ENCODE results near the gene HSD17B3. TPM values are rescaled to one million over a fixed set of nuclear protein-coding genes. Genes with fewer than 3 reads are reported as not detected.

Gene HSD17B3
- total and polyA plus RNA-seq, 10 of the 15 experiments (the other 5 are each of a cell fraction or from before 2014, with no cell fraction given) = not detected

GRCh38 chr9:96299823-96300222, 2.2 kb downstream of the HSD17B3 start:
- POLR2A ChIA-PET = no interaction called here
- Histone ChIP-seq H3K9me3 (replicated peaks; ENCODE audit: control insufficient read depth, insufficient read depth, low read length) (no peaks in the 10 kb centered on the region), H3K4me3 (no peak overlapping the region), H3K4me2 (ENCODE audit: control insufficient read depth, insufficient read depth) (no peak overlapping the region), H3K27me3 (replicated peaks in 1 of 2; ENCODE audit: control insufficient read depth in 2 of 2, insufficient read depth in 2 of 2, low read length in 1 of 2) (no peaks in the 10 kb centered on the region; a peak in 1 of 4 replicates), H3K79me2 (ENCODE audit: control insufficient read depth, insufficient read depth, low read length) (no peaks in the 10 kb centered on the region), H3K36me3 (ENCODE audit: control insufficient read depth in 2 of 2, insufficient read depth in 2 of 2, low read length in 1 of 2) (no peaks in the 10 kb centered on the region), H4K20me1 (ENCODE audit: control insufficient read depth, insufficient read depth) (no peaks in the 10 kb centered on the region), H3K27ac (ENCODE audit: control insufficient read depth, insufficient read depth) (no peak overlapping the region), H3K9ac (ENCODE audit: control insufficient read depth, insufficient read depth, low read length) (no peak overlapping the region), H2AFZ (ENCODE audit: control insufficient read depth, low read depth, low read length) (no peak overlapping the region), H3K4me1 (ENCODE audit: control insufficient read depth, insufficient read depth, low read length) (no peaks in the 10 kb centered on the region)
- DNase-seq (ENCODE audit: low read depth, low spot score) (no peak), ATAC-seq (no peak), FAIRE-seq (no peak)
- intact Hi-C loops (cut with micrococcal nuclease; ENCODE audit: unreplicated experiment) (no loop called here), in situ Hi-C loops (cut with MboI) (no loop called here)
- CTCF ChIA-PET = interaction anchor here (1.3 kb wide), 1 partner anchor 63 kb away, joined by 5 read pairs; no protein-coding TSS in a partner anchor
- SMC1A ChIA-PET (ENCODE audit: uncharacterized antibody, unreplicated experiment) = no interaction called here
- WGBS (ENCODE audit: insufficient coverage, insufficient replicate concordance, low lambda C conversion rate, missing lambda C conversion rate) = 24% methylated on average over 4 of the region's 4 CpGs
- no peak for TF ChIP-seq RUNX3 (IDR thresholded peaks at IDR 0.05; ENCODE audit: low read length)
- no peak for TF ChIP-seq FOXK2 (IDR thresholded peaks at IDR 0.05)
- no peak for TF ChIP-seq HDAC6 (IDR thresholded peaks at IDR 0.05; ENCODE audit: unreplicated experiment)
- no peak for TF ChIP-seq CREB1 (IDR thresholded peaks at IDR 0.05; ENCODE audit: low read depth)
- no peak for TF ChIP-seq SREBF1 (IDR thresholded peaks at IDR 0.05; ENCODE audit: low read length)
- TF ChIP-seq ELK1 (IDR thresholded peaks at IDR 0.05; ENCODE audit: low read depth, low read length) = no peak
- TF ChIP-seq CBX5 (IDR thresholded peaks at IDR 0.05; ENCODE audit: low read depth) = no peak
- no peak for TF ChIP-seq ESRRA (IDR thresholded peaks at IDR 0.05; ENCODE audit: low read length)
- TF ChIP-seq POLR2AphosphoS2 (IDR thresholded peaks at IDR 0.05; ENCODE audit: low read depth, low read length) = no peak
- TF ChIP-seq HCFC1 (IDR thresholded peaks at IDR 0.05; ENCODE audit: low read length) = no peak
- TF ChIP-seq TCF7 (IDR thresholded peaks at IDR 0.05; ENCODE audit: borderline replicate concordance) = no peak
- no peak for TF ChIP-seq E2F8 (IDR thresholded peaks at IDR 0.05; ENCODE audit: low read depth, partially characterized antibody)
- no peak for TF ChIP-seq USF2 (IDR thresholded peaks at IDR 0.05; ENCODE audit: borderline replicate concordance, low read depth, low read length)
- RAD21 ChIA-PET (ENCODE audit: unreplicated experiment) = no interaction called here
- BruUV-seq (replicated peaks) = no TSS peak
